NCI-H187 treated with DMSO at 0.1 percent for 48 hours (cell line): ENCODE results near the gene FAT3.

ENCODE experiments used
- DNase-seq: peaks from one replicate; lab custom pipeline; 2025; lab: John Stamatoyannopoulos, UW

The FAT3 gene

DNA sequence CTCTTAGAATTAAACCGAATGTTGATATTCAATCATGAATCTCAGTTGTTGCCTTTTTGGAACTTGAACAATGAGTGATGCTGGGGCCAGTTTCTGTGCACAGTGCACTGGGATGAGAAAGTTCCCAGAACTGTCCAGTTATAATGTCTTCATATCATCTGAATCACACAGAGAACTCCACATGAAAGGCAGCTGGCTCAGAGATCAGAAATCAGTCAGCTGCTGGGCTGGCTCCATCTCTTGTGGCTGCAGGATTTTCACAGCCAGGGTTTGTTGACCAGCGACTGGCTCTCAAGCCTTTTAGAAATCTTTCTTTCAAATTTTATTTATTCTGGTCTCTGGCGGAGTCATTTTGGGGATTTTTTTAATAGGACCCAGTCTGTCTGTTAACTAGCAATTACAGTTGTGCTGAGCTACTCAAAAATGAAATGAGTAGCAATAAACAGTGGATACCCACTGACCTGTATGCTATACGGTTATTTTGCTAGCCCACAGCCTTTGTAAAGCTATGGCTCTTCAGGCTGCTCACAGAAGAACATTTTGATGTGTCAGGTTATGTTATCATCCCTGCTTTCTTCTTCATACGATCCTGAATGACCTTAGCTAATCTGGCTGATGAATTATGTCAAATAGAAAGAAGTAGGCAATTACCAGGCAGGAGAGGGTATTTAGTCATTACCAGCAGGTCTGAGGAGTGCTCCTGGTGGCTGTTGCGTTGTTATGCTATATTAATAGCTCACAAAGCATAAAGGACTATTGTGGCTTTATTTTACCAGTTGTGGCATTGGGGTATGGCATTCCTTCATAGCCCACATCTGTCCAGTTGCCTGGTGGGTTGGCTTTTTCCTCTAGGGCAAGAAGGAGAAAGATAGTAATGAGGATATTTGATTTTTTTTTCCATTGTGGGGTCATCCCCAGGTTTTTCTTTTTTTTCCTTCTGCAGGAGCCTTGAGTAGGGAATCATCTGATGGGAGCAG, 3.6 kb downstream of the FAT3 start:
- no peak for DNase-seq

DNA sequence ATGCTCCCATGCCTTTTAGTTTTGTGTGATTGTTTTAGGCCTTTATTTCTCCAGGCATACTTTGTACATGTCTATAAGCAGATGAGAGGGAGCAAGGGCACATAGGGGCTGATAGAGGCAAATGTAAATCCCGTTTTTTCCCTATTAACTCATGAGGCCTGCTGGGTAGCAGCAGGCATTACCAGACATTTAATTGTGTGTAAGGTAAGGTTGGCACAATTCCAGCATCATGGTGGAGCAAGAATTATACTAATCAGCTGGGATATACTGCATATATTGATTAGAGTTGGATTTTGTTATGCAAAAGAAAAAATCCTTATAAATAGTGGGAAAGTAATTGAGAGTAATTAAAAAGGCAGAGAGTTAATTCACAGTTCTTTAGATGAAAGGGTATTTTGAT, 12.2 kb downstream of the FAT3 start:
- no peak for DNase-seq

DNA sequence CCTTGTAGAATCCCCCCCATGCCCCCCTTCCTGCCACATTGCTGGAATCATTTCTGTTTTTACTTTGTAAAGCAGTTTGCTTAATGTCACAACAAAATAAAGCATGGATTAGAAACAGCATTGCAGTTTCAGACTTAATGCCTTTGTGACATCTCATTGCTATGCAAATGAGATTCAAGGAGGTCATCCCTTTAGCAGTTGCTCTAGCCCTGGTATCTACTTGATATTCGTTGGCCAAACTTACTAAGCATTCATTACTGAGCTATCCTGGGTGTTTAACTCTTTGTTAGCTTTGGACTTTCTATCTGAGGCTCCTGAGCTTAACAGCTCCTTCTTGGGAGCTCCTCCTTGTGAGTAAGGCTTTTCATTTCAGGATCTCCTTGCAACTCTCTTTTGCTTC, 16.3 kb downstream of the FAT3 start:
- DNase-seq = no peak

DNA sequence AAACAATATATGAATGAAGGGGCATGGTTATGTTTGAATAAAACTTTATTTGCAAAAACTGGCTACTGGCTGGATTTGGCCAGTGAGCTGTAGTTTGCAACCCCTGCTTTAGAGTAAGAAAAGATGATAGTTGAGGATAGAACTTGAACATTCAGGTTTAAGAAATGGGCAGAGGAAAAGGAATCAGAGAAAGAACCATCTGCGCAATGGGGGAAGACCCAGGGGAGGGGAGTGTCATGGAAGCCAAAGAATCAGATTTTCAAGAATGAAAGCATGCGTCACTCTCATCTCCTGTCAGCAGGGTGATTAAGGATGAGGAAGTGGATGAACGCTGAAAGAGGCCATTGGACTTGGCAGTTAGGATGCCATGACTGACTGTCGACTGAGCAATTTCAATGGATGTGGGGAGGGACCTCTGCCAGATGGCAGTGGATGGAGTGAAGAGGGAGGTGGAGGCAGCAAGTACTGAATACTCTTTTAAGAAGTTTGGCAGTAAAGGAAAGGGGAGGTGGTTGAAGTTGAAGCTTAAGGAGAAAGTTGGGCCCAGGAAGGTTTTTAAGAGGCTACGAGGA, 21.2 kb downstream of the FAT3 start:
- no peak for DNase-seq

DNA sequence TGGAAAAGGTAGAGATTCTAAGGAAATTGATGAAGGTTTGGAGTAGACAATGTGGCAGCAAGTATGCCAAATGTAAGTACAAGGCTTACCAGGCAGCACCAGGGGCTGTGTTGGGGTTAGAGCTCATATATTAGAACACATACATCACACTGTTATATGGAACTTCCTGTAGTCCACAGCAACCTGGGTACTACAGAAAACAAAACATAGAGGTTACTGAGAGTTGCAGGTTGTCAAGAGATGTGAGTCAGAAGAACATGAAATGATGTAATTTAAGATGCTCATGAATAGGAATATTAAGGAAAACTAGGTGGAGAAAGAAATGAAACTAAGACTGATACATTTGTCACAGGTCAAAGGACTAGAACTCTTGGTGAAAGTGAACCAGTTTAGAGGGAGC, 22.0 kb downstream of the FAT3 start:
- DNase-seq = no peak

DNA sequence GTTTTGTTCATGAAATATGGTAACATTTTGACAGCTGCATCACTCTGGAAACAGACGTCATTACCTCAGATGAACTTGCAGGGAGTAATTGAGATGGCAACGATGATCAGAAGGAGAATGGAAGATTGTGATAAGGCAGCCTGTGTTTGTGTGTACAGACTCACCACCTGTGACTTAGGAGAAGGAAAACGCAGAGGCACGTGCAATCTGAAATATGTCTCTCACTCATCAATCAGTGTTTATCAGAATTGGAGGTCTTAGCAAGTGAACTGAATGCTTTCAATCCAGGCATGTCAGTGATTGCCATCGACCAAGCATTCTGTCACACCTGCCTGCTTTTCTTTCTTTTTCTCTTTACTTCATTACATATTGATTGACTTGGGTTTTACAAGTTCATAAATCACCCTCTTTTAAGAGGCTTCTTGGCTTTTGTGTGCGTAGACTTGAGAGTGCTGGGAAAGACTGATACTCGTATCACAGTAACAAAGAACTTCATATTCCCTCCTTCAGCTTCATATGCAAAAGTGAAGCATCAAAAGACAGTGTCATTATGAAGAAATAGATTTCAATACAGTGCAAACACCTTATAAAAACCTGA, 24.6 kb downstream of the FAT3 start:
- peak; percentile 34 for DNase-seq

DNA sequence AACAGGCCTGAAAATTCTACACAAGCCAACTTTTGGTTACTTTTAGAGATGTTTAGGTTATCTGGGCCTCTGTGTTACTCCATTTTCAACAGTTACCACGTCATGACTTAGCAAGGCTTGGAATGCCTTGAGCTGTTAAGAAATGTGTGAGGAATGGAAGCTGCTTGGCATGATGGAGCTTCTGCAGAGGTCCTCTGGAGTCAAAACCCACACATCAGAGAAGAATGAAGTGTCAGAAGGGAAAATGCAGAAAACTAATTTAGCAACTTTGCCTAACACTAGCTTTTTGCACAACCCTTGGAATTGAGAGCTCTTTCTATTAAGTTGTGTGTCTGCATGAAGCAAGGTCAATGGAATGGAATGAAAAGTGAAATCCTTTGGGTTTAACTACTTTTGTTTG, 27.4 kb downstream of the FAT3 start:
- DNase-seq = no peak

DNA sequence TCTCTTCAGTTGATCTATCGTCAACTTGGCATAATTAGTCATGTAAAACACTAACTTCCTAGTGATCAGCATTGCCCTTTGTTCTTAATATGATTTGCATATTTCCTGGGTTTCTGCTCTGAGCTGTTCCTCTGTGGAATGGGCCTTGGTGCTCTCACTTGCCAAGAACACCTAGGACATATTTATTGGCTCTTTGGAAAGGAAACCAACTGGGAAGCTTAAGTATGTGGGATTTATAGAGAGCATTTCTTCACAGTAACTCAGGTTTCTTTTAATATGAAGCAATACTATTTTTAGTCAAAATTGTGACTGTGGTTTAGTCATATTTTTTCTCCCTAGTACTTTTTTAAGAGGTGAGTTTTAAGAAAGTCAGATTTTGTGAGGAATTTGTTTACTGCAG, 28.8 kb downstream of the FAT3 start:
- DNase-seq = no peak

DNA sequence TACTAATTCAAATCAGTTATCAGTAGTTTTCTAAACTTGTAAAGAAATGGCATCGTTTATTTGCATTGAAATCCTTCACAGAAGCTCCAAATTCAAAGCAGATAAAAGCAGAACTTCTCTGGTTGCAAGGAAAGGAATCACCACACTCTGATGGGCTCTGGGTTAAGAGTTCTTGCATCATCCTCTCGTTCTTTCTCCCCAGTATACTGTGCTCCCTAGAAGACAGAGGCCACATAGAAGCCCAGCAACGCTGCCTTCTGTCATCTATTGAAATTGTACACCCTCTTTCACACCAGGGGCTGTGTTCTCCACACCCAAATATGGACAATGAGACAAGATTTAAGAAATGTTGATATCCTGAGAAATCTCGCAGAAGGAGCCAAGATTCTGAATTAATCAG, 29.3 kb downstream of the FAT3 start:
- DNase-seq = no peak

DNA sequence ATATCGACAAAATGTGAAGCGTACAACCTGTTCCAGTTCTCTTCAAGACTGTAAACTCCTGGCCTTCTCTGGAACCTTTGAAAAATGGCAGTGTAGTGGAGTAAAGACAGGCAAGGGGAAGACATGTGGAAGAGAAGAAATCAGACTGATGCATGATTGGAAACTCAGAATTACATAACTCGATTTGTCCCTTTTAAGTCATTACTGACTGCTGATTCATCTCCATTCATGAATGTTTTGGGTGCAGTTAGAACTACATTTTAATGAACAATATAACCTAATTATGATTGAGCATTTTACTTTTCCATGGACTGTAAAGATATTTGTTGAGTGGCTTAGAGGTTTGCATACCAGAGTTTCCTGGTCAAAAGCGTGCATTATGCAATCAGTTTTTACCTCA, 32.9 kb downstream of the FAT3 start:
- no peak for DNase-seq

DNA sequence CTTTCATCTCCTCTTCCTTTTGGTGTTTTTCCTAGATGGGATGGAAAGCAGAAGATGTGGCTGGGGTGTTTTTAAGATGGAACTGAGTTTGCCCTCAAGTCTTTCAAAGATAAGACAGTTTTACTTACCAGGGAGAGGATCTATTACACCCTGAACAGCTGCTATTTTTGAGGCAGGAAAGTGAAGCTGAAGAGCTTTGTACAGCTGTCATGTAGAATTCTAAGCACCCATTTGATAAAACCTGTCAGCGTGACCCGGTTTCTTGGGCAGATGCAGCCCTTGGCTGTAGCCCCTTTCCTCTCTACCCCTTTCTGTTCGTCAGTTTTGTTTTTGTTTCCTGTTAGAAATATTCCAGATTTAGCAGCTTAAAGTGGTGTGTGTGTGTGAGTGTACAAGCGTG, 35.2 kb downstream of the FAT3 start:
- DNase-seq = no peak

DNA sequence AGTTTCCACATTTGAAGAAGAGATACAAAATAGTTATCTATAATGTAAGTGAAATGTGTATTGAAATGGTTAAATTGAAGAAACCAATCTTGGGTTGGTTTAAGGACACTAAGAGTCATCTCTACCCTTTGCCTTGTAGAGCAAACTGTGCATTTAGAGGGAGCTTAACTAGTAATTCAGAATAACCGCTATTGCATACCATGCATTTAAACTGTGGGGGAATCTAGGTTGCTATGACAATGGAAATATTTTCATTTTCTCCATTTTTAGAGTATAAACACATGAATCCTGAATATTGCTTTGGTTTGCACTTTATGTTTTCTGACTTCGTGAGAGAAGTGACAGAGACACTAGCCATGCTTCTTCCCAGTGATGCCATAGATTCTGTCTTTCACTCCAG, 39.7 kb downstream of the FAT3 start:
- DNase-seq = no peak

DNA sequence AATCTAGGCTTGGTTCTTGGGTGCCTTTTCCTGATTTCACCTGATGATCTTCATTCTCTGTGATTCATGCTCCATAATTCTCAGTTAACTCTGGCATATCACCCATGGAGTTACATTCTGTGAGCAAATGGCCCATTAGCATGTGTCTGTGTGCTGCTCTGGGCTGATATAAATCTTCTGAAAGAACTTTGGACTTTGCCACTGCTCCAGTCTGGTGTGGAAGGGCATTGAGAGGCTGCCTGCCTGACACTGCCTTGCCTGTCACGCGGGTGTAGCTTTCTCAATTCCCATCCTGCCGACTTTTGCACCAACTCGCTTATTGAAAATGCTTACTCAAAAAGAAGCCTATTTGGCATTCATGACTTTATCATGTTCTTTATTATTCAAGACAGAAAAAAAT, 42.2 kb downstream of the FAT3 start:
- DNase-seq = no peak

DNA sequence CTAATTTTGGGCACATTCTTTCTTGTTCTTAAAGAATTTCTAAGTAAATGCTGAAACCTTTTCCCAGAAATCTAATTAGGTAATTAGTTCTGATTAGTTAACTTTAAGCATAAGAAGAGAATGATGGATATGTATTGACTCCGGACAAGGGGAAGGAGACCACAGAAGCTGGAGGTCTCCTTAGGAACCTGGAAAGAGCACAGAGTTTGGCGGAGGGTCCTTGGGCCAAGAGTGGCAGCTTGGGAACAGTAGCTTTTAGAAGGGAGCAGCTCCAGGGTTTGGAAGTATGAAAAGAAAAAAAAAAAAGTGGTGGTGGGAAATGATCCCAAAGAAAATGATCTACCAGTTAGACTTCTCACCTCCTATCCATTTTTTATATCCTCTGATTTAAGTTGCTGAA, 42.7 kb downstream of the FAT3 start:
- DNase-seq = no peak

DNA sequence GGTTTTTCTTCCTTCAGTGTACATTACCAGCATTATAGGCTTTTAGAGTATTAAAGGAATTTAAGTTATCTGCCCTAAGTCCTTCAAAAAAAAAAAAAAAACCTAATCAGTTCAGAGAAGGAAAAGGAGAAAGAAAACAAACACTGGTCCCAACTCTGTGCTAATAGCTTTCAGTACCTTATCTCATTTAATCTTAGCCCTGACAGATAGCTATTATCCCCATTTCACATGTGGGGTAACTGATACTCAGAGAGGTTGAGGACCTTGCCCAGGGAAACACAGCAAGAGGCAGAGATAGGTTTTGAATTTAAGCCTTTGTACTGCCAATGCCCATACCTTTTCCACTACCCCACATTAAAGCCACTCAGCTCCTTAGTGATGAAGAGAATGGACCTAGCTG, 43.4 kb downstream of the FAT3 start:
- DNase-seq = no peak

DNA sequence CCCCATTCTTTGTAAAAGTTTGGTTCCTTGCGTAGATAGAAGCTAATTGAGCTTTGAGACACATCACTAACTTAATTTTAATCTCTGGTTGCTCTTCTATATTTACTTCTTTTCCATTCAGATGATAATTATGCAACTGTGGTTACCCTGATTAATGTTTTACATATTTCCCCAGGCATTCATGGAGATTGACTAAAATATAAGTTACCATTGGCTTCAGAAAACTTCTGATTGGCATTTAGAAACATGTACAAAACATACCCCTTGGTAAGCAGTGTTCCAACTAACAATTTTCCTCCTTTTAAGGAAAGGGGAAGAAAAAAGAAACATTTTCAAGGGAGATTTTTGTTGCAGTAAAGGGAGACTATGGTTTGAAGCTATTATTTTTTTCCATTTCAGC, 43.9 kb downstream of the FAT3 start:
- no peak for DNase-seq

DNA sequence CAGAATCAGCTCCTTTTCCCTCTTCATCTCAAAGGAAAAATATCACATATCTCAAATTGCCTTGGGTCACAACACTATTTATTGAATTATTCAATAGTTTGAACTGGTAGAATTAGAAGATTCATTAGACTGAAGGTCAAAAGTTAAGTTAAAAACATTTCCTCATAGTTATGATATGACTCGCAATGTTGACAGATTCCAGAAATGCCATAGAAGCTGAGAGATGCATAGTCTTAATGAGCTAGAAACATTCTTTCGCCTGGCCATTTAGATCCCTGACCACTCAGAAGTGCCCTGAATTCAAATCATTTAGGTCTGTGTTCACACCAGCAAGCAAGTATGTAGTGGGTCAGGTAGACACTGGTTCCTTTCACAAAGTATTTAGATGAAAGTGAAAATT, 44.4 kb downstream of the FAT3 start:
- no peak for DNase-seq

DNA sequence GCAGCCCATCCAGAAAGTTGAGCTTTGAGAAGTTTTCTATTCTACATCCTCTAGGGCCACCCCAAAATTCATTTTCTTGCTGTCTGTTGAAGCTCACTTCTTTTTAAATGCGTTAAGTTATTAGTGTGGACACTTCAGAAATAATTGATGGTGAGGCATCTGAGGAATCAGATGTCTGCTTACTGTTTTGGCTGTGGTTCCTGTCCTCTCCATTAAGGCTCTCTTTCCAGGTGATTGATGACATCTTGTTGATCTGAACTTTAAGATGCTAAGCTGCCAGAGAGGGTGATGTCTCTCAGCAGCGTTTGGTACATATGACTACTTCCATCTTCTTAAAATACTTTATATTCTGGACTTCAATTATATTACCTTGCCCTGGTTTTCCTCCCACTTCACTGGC, 45.2 kb downstream of the FAT3 start:
- no peak for DNase-seq

DNA sequence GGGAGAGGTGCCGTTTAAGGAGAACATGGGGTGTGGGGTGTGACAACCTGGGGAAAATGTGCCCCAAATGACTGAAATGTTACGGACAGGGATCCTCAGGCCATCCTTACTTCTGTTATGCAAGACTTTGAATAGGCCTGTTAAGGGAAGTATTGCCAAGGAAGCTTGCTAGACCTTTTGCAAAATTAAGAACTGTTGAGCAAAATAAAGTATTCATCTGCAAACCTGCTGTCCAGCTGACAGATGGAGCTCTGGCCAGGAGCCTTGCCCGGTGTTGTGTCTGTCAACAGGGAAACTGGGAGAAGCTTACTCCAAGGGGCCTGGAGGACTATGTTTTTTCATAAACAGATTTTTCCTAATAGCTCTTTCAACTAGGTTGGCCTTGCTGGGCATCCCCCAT, 48.0 kb downstream of the FAT3 start:
- DNase-seq = no peak
